Measurements from ENCODE around the gene MRM3.

DNA sequence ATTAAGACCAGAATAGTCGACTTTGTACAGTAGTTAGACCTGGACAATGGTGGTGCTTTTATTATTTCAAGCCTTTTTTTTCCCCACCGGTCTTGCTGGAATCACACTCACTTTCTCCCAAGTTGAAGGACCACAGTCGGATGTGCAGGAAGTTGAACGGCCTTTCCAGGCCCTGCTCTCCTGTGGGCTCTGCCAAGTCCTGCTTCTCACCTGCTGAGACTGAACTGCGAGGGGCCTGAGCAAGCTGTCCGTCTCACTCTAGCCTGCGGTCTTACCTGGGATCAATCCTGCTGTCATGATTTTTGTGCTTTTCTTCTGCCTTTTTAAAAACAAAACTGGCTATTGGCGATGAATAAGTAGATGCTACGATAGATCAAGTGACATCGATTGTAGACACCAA lies 48.4 kb upstream of the MRM3 start:
- TF ChIP-seq, protein P1, sequence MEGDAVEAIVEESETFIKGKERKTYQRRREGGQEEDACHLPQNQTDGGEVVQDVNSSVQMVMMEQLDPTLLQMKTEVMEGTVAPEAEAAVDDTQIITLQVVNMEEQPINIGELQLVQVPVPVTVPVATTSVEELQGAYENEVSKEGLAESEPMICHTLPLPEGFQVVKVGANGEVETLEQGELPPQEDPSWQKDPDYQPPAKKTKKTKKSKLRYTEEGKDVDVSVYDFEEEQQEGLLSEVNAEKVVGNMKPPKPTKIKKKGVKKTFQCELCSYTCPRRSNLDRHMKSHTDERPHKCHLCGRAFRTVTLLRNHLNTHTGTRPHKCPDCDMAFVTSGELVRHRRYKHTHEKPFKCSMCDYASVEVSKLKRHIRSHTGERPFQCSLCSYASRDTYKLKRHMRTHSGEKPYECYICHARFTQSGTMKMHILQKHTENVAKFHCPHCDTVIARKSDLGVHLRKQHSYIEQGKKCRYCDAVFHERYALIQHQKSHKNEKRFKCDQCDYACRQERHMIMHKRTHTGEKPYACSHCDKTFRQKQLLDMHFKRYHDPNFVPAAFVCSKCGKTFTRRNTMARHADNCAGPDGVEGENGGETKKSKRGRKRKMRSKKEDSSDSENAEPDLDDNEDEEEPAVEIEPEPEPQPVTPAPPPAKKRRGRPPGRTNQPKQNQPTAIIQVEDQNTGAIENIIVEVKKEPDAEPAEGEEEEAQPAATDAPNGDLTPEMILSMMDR (IDR thresholded peaks at IDR 0.05): no peak
- TF ChIP-seq POLR2A (IDR thresholded peaks at IDR 0.05) (no peak), POLR2AphosphoS5 (IDR thresholded peaks at IDR 0.05) (no peak), EP300 (IDR thresholded peaks at IDR 0.05) (no peak)

Measured in gastroesophageal sphincter (tissue), 3 donors.